ENCODE measurements around the gene DNASE1. TPM values are rescaled to one million over a fixed set of nuclear protein-coding genes. Genes with fewer than 3 reads are reported as not detected.
"Not testable (repeated sequence)": the region's sequence is repeated elsewhere in the genome, so short reads cannot be mapped to it uniquely, and the experiment has no call there.

Gene DNASE1
- total RNA-seq, 1 experiment from 2014 or later, result 11.0 TPM

- no peak overlapping the region for H3K4me2 ChIP-seq (ENCODE audit: low read length)
- 0 out of 4 replicates have a peak, but pooled peaks cover 0 to 4% of the 10 kb centered on the region in 2 experiments for H3K36me3 ChIP-seq (ENCODE audit: control insufficient read depth in 1 of 2, insufficient read depth in 2 of 2, low read length in 2 of 2)
- H3K79me2 ChIP-seq (ENCODE audit: insufficient read depth, low read length), result peaks cover 18% of the 10 kb centered on the region
- H3K9ac ChIP-seq (ENCODE audit: low read length), result no peak overlapping the region
- CTCF ChIA-PET, result no interaction called here
- H3K27ac ChIP-seq (ENCODE audit: low read depth, low read length), result no peak overlapping the region
- no peak overlapping the region for H3K4me3 ChIP-seq (replicated peaks in 1 of 2; ENCODE audit: low read depth in 1 of 2, low read length in 2 of 2)
- no peak overlapping the region for H2AFZ ChIP-seq (ENCODE audit: low read depth, low read length, poor library complexity, severe bottlenecking)
- no peaks in the 10 kb centered on the region for H3K9me2 ChIP-seq (ENCODE audit: insufficient read depth)
- no peaks in the 10 kb centered on the region for H3K9me3 ChIP-seq (ENCODE audit: control insufficient read depth in 1 of 2, insufficient read depth in 1 of 2, low read depth in 1 of 2, low read length in 2 of 2)
- DNase-seq (ENCODE audit: low read depth, low spot score), result no peak
- H3K27me3 ChIP-seq (ENCODE audit: insufficient read depth, low read length), result no peaks in the 10 kb centered on the region
- POLR2A ChIA-PET, result no interaction called here
- peaks cover 5 to 14% of the 10 kb centered on the region in 2 experiments; a peak in 3 of 4 replicates for H3K4me1 ChIP-seq (ENCODE audit: control insufficient read depth in 1 of 2, insufficient read depth in 2 of 2, low read length in 2 of 2)
- no peaks in the 10 kb centered on the region for H4K20me1 ChIP-seq (ENCODE audit: insufficient read depth)
- intact Hi-C loops (cut with micrococcal nuclease), result no loop called here
- RAD21 ChIA-PET (ENCODE audit: low non-redundant PET in 1 of 2, low total read pairs in 2 of 2, uncharacterized antibody in 2 of 2, unreplicated experiment in 2 of 2), result no interaction called here
- TF ChIP-seq EZH2 (IDR thresholded peaks at IDR 0.05) (no peak), FOSL1 (IDR thresholded peaks at IDR 0.05; ENCODE audit: low read depth) (no peak), TCF7L2 (IDR thresholded peaks at IDR 0.05; ENCODE audit: borderline replicate concordance, extremely low read depth, insufficient read depth, insufficient read length) (no peak), SIN3A (IDR thresholded peaks at IDR 0.05; ENCODE audit: low read depth) (no peak), EZH2phosphoT487 (IDR thresholded peaks at IDR 0.05; ENCODE audit: borderline replicate concordance) (no peak), SRF (IDR thresholded peaks at IDR 0.05; ENCODE audit: low read depth) (no peak), SP1 (IDR thresholded peaks at IDR 0.05; ENCODE audit: low read depth) (no peak), MAX (IDR thresholded peaks at IDR 0.05) (no peak), ELF1 (IDR thresholded peaks at IDR 0.05; ENCODE audit: borderline replicate concordance, low read depth) (no peak), ZFX (IDR thresholded peaks at IDR 0.05) (no peak), JUND (IDR thresholded peaks at IDR 0.05) (no peak), ATF3 (IDR thresholded peaks at IDR 0.05) (no peak)
- TF ChIP-seq, protein P1, sequence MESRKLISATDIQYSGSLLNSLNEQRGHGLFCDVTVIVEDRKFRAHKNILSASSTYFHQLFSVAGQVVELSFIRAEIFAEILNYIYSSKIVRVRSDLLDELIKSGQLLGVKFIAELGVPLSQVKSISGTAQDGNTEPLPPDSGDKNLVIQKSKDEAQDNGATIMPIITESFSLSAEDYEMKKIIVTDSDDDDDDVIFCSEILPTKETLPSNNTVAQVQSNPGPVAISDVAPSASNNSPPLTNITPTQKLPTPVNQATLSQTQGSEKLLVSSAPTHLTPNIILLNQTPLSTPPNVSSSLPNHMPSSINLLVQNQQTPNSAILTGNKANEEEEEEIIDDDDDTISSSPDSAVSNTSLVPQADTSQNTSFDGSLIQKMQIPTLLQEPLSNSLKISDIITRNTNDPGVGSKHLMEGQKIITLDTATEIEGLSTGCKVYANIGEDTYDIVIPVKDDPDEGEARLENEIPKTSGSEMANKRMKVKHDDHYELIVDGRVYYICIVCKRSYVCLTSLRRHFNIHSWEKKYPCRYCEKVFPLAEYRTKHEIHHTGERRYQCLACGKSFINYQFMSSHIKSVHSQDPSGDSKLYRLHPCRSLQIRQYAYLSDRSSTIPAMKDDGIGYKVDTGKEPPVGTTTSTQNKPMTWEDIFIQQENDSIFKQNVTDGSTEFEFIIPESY (IDR thresholded peaks at IDR 0.05; ENCODE audit: extremely low read depth, insufficient replicate concordance, low read length), result no peak
- BruUV-seq (replicated peaks), result no TSS peak
- no peak for ATAC-seq
Observed at GRCh38 chr16:3608069-3608468, 46.4 kb upstream of the DNASE1 start.

DNA sequence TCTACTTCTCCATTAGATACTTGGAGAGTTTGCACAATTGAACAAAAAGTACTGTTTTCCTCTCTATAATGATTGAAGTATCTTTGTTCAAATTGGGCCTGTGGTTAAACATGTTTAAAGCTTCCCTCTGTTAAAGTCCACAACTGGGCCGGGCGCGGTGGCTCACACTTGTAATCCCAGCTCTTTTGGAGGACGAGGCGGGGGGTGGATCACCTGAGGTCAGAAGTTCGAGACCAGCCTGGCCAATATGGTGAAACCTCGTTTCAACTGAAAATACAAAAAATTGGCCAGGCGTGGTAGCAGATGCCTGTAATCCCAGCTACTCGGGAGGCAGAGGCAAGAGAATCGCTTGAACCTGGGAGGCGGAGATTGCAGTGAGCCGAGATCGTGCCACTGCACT lies 45.5 kb upstream of the DNASE1 start:
- H3K27ac ChIP-seq (ENCODE audit: low read depth, low read length); H3K4me2 ChIP-seq (ENCODE audit: low read length); H3K9me3 ChIP-seq (ENCODE audit: control insufficient read depth in 1 of 2, insufficient read depth in 1 of 2, low read depth in 1 of 2, low read length in 2 of 2); POLR2A ChIA-PET; H3K36me3 ChIP-seq (ENCODE audit: control insufficient read depth in 1 of 2, insufficient read depth in 2 of 2, low read length in 2 of 2); CTCF ChIA-PET; H3K4me3 ChIP-seq (replicated peaks in 1 of 2; ENCODE audit: low read depth in 1 of 2, low read length in 2 of 2); H4K20me1 ChIP-seq (ENCODE audit: insufficient read depth); DNase-seq (ENCODE audit: low read depth, low spot score); H3K27me3 ChIP-seq (ENCODE audit: insufficient read depth, low read length); H3K9me2 ChIP-seq (ENCODE audit: insufficient read depth); RAD21 ChIA-PET (ENCODE audit: low non-redundant PET in 1 of 2, low total read pairs in 2 of 2, uncharacterized antibody in 2 of 2, unreplicated experiment in 2 of 2); intact Hi-C loops (cut with micrococcal nuclease); H2AFZ ChIP-seq (ENCODE audit: low read depth, low read length, poor library complexity, severe bottlenecking); ATAC-seq; H3K9ac ChIP-seq (ENCODE audit: low read length); BruUV-seq (replicated peaks): not testable (repeated sequence)
- peaks cover 25% of the 10 kb centered on the region for H3K79me2 ChIP-seq (ENCODE audit: insufficient read depth, low read length)
- H3K4me1 ChIP-seq (ENCODE audit: control insufficient read depth in 1 of 2, insufficient read depth in 2 of 2, low read length in 2 of 2), result peaks cover 5 to 14% of the 10 kb centered on the region in 2 experiments; a peak in 3 of 4 replicates

Measured in HCT116 (cell line).